ENCODE results near the gene CDC42EP3.

GRCh38 chr2:37638973-37639372 is 32.5 kb downstream of the CDC42EP3 start:
- no peak for TF ChIP-seq CTCF (IDR thresholded peaks at IDR 0.05)
- TF ChIP-seq POLR2A (IDR thresholded peaks at IDR 0.05) = no peak
